A673 (cell line): ENCODE results near the gene MRPL14.

Experiments
- EZH2 ChIP-seq: fragments of 200-600 bp; sonication (generic); IDR thresholded peaks from 2 replicates; pipeline ENCODE4 v1.6.1; 2017; ENCODE audit warnings: borderline replicate concordance, low read depth, mild to moderate bottlenecking, mixed read lengths, antibody characterized with exemption, low read length; ENCODE audit not compliant: poor library complexity, severe bottlenecking
- TF ChIP-seq, protein P1 (sequence below): fragments of 300-800, 200-600 bp; sonication (generic); conservative IDR thresholded peaks from 2 replicates; pipeline ENCODE4 v1.5.1; 2017; ENCODE audit warnings: low read depth, mild to moderate bottlenecking, antibody characterized with exemption, low read length, moderate library complexity, mixed read lengths

DNA sequence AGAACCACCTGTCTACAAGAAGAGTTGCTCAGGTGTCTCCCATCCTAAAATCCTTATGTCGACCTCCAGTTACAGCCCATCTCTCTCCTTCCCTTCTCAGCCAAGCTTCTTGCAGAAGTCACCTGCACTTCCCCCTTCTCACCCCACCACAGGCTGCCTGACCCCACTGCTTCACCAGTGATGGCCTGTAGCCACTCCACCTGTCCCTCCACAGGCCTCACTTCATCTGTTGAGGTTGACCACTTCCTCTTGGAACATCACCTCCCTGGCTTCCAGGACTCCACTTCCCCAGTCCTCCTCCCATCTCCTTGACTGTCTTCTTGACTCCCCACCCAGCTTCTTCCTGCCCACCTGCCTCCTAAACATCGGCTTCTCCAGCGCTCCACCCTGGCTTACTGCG lies 25.4 kb downstream of the MRPL14 start:
- TF ChIP-seq, protein P1, sequence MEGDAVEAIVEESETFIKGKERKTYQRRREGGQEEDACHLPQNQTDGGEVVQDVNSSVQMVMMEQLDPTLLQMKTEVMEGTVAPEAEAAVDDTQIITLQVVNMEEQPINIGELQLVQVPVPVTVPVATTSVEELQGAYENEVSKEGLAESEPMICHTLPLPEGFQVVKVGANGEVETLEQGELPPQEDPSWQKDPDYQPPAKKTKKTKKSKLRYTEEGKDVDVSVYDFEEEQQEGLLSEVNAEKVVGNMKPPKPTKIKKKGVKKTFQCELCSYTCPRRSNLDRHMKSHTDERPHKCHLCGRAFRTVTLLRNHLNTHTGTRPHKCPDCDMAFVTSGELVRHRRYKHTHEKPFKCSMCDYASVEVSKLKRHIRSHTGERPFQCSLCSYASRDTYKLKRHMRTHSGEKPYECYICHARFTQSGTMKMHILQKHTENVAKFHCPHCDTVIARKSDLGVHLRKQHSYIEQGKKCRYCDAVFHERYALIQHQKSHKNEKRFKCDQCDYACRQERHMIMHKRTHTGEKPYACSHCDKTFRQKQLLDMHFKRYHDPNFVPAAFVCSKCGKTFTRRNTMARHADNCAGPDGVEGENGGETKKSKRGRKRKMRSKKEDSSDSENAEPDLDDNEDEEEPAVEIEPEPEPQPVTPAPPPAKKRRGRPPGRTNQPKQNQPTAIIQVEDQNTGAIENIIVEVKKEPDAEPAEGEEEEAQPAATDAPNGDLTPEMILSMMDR, result no peak
- no peak for TF ChIP-seq EZH2
